Eye (tissue), 1 donor: ENCODE results near the gene EPN3.

ENCODE experiments used
- DNase-seq: peaks from one replicate; pipeline ENCODE4 v3.0.0-alpha.2; 2015

EPN3 gene

DNA sequence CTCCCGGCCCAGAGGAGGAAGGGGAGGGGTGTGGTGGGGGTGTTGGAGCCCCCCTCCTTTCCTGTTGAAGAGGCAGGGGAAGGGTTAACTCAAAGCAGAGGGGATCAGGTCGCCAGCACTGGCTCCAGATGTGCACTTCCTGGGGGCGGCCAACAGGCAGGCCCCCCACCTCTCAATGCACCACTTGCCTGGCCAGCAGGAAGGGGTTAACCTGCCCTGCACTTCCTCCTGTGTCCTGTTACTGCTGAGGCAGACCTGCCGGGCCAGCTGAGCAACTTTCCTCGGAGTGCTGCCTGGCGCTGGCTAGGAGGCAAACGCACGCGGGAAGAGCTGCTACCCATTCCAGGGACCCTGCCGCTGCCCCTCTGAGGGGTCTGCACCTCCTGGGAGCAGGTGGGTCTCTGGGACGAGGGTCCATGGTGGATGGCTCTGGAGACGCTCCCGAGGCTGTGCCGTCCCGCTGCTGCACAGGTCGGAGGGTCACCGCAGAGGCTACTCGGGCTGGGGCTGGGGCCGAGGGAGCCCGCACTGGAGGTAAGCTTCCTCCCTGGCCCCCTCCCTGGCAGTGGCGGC, at the start of gene EPN3:
TSS of gene EPN3 (plus strand) at position 284 of the 573 bp plus-strand sequence. CDS start 3,822 bp downstream, outside the sequence.
- DNase-seq: peak; percentile 58

DNA sequence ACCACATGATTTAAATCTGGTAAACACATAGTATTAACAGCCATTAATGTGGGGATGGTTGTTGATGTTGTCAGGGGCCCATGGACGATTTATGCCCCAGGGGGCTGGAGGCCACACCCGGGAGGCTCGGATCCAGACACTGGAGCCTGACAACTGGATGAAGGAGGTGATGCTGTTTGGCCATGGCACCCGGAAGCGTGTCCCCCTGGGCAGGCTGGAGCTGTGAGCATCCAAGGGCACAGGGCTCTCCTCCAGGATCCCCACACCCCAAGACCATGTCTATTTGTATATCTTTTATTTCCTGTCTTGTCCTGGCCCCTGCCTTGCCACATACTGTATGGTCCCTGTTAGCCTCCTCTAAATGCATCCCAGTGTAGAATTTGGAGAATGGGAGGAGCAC, 49.3 kb upstream of the EPN3 start:
- DNase-seq: no peak

DNA sequence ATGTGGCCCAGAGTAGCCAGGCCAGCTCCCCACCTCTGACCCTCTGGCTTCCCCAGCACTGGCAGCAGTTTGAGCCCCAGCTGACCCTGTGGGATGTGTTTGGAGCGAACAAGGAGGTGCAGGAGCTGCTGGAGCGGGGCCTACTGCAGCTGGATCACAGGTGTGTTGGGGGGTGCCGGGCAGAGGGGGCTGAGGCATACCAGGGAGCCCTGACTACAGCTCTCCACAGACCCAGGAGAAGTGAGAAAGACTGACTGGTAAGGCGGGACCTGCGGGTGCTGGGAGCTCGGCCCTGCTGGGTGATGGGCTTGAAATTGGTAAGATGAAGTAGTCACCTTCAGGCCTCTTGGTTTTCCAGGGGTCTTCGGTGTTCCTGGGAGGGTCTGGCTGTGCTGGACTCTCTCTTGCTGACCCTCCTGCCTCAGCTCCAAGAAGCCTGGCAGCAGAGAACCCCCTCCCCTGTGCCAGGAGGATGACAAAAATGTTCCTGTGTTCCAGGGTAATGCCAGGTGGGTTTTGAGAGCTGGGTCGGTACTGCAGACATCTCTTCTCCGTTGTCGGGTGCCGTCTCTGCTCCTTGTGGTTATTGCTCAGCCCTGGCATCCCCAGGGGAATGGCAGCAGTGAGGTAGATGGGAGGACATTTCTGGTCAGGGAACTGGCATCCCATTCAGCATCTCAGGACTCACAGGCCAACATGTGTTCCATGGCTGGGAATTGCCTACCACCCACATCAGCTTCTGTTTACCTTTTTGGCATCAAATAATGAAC, 48.0 kb upstream of the EPN3 start:
- no peak for DNase-seq

DNA sequence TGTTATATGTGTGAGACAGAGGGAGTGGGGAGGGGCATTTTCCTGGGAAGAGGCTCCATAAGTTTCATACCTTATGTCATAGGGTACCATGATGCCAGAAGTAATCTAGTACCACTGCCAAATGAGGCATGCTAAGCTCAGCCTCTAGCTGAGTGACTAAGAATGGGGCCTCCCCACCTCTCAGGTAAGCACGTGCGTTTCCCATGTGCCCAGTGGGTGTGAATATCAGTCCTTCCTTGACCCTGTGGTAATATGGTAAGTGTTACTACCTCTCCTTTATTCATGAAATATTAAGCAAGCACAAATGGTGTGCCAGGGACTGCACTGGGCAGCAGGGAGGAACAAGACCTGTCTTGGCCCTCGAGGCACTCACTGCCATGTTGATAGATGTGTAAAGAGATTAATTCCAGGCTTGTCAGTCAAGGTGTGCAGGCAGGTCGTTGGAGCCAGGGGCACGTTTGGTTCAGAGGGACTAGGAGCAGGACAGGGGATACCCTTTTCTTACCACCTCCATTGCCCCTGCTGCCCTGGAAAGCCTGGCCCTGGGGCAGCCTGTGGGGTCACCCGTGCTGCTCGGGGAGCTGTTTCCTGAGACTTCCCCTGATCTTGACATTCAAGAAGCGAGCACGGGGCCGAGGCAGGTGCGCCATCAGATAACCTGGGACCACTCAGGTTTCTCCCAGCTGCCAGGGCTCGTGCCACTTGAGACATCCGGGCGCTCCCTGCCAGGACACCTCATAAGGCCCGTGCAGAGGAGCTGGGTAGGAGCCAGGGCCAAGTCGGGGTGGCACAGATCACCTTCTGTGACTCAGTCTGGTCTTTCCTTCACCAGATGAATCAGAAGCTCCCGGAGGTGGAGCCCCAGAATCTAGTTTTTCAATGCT, 45.1 kb upstream of the EPN3 start:
- no peak for DNase-seq

DNA sequence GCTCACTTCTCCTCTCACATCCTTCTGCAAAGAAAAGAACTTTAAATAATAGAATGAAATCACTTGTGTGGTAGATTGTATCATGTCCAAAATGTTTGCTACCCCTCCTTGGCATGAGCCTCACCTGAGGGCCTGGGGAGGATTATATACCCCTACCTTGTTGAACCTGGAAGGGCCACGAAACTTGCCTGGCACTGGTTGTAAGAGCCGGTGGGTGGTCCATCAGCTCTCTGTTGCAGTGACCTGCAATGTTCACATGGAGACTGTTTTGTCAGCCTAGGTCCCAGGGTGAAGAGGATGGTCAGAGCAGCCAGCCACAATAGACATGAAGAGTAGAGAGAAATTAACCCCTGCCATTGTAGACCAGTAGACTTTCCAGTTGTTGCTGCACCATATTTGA, 43.7 kb upstream of the EPN3 start:
- no peak for DNase-seq

DNA sequence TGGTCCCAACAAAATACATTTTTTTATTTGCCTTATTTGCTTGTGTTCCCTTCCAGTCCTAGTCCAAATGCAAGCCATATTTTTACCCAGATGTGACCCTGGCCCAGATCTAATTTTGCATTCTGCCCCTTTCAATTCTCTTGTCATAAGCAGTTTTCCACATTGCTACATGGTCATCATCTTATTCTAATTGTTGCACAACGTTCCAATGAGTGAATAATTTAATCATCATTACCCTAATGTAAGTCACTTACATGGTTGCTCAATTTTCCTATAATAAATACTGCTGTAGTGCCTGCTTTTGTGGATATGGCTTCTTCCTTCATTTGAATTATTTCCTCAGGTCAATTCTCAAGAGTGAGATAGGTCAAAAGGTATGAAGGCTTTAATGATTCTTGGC, 41.0 kb upstream of the EPN3 start:
- no peak for DNase-seq

DNA sequence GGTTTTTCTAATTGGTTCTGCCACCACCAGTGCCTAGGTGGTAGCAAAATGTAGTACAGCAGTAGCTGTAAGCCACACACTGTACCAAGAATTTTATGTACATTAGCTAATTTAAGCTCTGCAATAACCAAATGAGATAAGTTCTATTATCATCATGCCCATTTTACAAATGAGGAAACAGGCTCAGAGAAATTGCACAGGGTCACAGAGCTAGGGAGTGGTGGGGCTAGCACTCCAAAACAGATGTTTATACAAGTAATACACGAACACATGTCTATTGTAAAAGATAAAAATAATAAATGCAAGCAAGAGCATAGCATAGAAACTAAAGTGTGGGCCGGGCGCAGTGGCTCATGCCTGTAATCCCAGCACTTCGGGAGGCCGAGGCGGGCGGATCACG, 40.3 kb upstream of the EPN3 start:
- no peak for DNase-seq

DNA sequence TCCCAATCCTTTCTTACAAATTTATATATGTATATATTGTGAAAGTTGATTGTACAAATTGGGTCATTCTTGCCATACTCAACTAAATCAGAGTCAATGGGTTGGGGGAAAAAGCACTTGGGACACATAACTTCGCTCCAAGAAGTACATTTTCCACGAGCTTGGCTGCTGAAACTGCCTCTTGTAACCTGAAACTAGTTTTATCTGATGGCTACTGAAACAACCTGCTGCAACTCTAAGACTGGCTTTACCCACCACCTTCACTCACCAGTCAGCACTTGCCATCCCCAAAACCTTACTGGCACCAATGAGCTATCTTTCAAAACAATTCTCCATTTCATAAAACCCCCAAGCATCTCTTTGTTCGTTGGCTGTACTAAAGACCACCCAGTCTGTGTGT, 38.8 kb upstream of the EPN3 start:
- DNase-seq: no peak

DNA sequence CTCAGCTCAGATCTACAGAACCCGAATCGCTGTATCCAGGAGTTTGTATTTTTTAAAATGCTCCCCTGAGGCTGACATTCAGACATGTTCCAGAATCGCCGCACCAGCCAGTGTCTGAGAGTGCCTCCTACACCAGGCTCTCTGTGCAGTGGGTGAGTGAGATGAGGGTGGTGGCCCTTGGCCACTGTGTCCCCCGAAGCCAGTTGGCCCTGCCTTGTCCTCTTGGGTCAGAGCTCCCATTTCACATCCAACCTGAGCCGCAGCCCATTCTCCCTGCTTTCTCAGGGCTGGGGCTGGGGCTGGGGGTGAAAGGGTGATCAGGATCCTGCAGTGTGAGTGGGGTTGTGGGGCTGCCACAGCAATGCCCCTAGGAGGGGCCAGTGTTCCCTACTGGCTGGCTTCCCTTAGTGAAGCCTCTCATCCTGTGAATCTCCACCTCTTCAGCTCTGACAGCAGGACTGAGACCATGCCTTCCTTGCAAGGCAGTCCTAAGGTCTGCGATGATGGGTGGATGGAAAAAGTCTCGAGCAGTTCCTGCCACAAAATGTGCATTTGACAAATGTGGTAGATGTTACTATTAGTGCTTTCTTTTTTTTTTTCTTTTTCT, 37.2 kb upstream of the EPN3 start:
- no peak for DNase-seq

DNA sequence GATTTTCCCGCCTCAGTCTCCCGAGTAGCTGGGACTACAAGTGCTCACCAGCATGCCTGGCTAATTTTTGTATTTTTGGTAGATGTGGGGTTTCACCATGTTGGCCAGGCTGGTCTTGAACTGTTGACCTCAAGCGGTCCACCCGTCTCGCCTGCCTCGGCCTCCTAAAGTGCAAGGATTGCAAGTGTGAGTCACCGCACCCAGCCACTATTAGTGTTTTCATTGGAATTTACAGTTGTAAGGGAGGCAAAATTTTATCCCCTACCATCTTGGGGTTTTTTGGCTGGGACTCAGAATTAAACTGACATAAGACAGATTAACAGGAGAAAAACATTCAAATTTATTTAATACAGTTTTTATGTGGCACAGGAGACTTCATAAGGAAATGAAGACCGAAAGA, 36.6 kb upstream of the EPN3 start:
- no peak for DNase-seq

DNA sequence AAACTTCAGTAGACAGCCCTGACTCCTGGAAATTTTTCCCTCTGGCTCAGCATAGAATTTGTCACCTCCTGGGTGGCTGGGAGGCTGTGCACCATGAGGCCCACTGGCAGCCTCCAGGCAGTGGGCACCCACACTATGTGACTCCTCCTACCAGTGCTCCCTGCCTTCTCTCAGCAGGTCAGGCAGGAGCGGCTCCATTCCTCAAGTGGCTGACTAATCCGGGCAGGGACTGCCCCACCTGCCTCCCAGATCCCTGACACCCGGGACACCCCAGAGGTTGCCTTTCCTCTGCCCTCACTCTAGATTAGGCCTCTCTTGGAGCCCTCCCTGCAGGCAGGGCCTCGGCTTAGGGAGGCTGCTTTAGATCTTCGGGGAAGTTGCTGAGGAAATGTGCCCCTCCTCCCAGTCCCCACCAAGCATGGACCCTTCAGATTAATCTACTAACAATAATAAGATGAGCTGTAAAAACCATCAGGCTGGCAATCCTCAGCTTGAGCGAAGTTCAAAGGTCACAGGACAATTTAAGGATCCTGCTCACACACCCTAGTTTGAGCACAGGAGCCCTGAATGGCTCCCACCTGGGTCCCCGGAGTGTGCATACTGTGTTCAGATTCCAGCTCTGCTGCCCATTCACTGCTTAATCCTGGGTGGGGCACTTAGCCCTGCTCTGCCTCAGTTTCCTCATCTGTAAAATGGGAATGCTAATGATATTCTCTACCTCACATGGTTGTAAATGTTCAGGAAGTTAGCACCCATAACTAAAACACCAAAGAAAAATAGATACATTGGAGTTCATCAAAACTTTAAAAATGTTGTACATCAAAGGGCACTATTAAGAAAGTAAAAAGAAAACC, 34.3 kb upstream of the EPN3 start:
- no peak for DNase-seq

DNA sequence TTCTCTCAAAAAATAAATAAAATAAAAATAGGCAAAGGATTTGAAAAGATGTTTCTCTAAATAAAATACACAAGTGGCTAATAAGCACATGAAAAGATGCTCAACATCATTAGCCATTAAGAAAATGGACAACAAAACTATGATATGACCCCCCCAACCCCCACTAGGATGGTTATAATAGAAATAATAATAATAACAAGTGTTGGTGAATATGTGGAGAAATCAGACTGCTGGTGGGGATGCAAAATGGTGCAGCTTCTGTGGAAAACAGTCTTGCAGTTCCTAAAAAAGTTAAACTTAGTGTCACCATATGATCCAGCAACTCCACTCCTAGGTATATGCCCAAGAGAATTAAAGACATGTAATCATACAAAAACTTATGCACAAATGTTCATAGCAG, 33.3 kb upstream of the EPN3 start:
- DNase-seq: no peak

DNA sequence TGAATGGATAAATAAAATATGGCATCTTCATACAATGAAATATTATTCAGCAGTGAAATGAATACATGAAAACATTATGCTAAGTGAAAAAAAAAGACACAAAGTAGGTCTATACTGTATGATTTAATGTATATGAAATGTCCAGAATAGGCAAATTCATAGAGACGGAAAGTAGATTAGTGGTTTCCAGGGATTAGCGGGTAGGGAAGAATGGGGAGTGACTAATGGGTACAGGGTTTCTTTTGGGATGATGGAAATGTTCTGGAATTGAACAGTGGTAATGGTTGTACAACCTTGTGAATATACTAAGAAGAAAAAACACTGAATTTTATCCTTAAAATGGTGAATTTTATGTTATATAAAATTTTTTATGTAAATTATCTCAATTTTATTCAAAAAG, 32.8 kb upstream of the EPN3 start:
- DNase-seq: no peak

DNA sequence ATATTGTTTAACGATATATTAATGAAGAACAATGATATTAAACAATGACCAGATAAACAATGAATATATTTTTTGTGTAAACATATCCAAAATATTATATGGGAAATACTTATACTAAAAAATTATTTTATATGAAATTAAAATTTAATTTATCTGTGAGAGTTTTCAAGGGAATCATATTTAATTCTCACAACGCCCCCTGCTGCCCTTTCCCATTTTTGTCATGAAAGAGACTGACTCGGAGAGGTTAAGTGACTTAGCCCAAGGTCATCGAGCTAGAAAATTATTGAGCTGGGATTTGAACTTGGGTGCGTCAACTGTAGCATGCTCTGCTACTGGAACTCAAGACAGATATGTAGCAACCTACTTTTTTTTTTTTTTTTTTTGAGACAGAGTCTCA, 31.5 kb upstream of the EPN3 start:
- DNase-seq: peak; percentile 57

DNA sequence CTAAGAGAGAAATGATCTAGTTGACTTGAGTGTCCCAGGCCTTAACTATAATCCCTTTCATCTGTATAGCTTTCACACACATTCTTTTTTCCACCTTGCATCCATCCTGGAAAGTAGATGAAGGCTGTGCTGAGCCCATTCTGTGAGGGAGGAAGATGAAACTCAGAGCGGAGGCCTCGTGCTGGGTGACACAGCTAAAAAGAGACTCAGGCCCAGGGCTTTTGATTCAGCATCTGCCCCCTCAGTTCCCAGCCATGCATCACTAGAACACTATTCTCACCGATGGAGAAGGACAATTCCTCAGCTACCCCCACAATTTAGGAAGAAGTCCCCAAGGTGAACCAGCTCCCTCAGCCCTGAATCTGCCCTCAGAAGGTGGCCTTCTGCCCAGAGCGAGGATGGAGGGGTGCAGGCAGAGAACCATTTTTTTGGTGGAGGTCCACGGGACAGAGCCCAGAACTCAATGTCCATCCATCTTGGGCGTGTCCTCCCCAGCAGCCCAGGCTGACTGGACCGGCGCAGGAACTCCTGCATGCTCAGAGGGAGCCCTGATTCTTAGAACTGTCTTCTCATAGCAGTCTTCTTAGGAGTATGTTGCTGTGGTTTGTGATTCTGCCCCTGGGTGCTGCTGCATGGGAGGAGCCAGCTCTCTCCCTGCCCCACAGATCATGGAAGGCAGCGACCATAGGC, 30.1 kb upstream of the EPN3 start:
- DNase-seq: no peak

DNA sequence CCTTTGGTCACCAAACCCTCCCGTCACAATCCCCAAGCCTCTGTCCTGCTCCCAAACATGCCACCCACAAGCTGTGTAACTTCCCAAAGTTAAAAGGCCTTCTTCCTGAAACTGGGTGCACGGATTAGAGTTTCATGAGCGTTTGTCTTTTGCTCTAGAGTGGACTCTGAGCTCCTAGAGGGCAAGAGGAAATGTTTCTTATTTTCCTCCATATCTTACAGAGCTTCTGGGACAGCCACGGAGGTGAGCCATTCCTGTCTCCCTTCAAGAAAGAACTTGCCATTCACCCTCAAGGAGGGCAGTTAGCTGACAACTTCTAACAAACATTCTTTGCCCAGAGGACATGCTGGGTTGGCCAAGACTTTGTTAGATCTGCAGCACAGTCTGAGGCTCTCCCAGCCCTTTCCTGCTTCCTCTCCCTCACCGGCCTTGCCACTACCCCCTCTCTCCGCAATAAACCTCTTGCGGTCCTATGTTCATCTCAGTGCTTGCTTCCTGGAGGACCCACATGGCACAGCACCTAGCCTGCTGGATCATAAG, 26.9 kb upstream of the EPN3 start:
- no peak for DNase-seq

DNA sequence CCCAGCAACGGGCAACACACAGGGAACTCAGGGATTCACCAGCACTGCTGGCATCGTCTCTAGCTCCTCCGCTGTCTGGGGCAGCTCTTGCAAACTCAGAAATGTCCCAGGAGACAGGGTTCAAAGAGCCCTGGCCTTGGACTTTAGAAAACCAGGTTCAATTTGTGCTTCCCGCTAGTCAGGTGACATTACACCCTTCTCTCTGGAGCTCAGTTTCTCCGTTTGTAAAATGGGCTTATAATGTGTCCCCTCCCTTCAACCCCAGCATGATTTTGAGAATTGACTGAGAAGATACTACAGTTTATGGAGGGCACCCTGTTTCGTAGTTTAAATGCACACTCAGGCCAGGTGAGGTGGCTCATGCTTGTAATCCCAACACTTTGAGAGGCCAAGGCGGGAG, 26.2 kb upstream of the EPN3 start:
- no peak for DNase-seq

DNA sequence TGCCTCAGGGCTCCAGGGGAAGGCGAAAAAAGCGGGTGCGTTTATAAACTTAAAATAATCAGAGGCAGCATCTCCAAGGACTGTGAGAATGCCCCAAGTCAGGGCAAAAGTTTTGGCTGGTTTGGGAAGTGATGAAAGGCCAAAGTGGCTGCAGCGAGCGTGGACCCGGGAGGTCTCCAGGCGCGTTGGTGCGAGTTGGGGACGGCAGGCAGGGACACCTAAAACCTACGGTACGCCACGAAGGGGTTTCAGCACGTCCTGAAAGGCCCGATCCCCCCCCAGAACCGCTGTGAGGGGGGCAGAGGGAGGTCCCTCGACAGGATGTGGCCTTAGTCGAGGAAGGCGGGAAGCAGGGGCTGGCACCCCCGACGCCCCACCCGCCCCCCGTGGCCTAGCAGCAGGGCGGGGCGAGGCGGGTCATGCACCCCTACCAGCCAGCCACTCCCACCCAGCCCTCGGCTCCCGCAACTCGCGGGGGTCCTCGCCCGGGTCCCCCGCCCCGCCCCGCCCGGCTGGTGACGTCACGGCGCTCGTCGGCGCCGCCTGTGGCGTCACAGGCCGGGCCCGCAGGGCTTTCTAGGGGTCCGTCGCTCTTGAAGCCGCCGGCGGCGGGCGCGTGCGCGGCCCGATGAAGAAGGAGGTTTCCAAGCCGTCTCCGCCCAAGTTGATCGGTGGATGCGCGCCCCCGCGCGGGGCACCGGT, 24.5 kb upstream of the EPN3 start, which contains the start of gene MYCBPAP:
TSS of gene MYCBPAP (plus strand) at position 569 of the 702 bp plus-strand sequence. CDS start 236 bp downstream, outside the sequence.
- peak; percentile 89 for DNase-seq

DNA sequence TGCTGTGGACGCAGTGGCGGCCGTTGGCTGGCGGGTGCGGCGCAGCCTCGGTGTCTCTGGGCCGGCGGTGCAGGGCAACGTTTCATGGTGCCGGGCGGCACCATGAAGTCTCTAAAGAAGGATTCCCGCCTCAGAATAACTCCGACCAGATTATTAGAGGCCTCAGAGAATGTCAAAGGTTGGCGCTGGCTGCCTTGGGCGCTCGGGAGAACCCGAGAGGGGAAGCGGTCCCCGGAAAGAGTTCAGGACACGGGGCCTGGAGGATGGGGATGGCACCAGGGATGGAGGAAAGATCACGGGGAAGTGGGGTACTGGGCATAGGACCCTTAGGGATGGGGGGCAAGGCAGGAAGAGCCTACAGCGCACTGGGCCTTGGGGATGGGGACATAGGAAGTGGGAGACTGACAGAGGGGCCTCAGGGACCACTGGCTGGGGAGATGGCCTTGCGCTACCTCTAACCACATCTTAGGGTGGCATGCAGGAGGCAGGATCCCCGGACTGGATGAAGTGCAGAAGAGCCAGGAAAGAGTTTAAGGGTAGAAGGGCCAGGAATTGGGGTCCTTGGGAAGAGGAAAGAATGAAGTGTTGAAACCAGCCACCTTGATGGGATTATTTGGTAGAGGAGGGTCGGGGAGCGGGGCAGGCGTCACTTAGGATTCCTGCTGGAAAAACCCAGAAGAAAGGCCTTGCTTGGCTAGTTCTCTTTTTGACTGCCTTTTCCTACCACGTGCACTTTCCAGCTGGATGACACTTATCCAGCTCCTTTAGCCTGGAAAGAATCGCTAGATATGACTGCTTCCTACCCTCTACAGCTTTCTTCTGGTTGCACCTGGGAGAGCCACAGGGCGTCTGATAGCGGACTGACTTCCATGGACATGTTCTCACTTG, 23.7 kb upstream of the EPN3 start:
- DNase-seq: peak; percentile 42

DNA sequence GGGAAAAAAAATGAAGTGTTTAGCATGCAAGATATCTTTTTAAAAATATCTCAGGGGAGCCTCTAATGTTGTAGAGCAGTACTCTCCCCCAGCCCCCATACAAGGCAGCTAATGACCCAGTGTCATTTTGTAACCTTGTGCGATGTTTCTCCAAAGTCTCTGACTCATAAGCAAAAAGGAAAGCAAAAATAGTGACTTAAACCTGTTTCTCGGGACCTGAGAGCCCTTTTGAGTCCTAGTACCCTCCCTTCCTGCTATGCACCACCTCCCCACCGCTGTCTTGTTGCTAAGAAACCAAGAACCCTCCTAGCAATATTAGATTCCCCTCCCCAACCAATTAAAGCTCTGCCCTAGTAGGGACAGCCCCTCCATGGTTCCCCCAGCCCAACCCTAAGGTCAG, 21.5 kb upstream of the EPN3 start:
- no peak for DNase-seq
